Inflammatory macrophage treated with lipopolysaccharide for 1 hour (primary cell): ENCODE data around the gene HSFX1.
"Not testable (repeated sequence)": the region's sequence is repeated elsewhere in the genome, so short reads cannot be mapped to it uniquely, and the experiment has no call there.

ENCODE experiments used
- DNase-seq, 2 donors: peaks; one replicate each; pipeline ENCODE4 v3.0.0-alpha.2; 2020 to 2022

HSFX1 gene, protein sequence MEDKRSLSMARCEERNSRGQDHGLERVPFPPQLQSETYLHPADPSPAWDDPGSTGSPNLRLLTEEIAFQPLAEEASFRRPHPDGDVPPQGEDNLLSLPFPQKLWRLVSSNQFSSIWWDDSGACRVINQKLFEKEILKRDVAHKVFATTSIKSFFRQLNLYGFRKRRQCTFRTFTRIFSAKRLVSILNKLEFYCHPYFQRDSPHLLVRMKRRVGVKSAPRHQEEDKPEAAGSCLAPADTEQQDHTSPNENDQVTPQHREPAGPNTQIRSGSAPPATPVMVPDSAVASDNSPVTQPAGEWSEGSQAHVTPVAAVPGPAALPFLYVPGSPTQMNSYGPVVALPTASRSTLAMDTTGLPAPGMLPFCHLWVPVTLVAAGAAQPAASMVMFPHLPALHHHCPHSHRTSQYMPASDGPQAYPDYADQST

GRCh38 chrX:149773768-149774167 is at the start of gene HSFX1:
TSS of gene HSFX1 (plus strand) at chrX:149774068. CDS start at chrX:149774682, 614 bp downstream.
- not testable (repeated sequence) for DNase-seq

- DNase-seq: not testable (repeated sequence)
Observed at GRCh38 chrX:149727308-149727707, 46.6 kb upstream of the HSFX1 start.

GRCh38 chrX:149742269-149742668 is 31.6 kb upstream of the HSFX1 start:
- not testable (repeated sequence) for DNase-seq

DNA sequence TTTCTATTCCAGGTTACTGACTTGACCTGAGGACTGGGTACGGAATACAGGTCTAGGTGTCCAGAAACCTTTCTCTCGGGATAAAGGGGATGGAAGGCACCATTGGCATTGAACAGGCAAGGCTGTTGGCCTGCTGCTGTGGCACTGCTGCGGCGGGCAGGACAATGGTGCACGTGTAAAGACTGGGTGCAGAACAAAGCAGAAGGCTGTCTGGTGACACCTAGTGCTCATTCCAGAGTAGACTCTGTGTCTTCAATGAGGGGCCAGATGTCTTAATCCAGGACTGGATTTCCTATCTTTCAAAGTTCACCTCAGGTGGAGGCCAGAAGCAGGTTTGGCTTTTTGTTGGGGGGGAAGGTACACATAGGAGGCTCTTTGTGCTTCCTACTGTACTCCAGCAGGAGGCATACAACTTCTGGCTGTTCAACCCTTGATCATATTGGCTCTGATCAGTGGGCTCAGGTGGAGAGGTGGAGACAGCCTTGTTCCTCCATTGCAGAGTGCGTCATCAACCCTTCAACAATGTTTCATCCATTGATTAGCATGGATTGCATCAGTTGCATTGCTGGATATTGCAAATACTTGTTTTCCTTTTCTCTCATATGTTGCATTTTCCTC is 27.4 kb upstream of the HSFX1 start:
- not testable (repeated sequence) for DNase-seq

DNA sequence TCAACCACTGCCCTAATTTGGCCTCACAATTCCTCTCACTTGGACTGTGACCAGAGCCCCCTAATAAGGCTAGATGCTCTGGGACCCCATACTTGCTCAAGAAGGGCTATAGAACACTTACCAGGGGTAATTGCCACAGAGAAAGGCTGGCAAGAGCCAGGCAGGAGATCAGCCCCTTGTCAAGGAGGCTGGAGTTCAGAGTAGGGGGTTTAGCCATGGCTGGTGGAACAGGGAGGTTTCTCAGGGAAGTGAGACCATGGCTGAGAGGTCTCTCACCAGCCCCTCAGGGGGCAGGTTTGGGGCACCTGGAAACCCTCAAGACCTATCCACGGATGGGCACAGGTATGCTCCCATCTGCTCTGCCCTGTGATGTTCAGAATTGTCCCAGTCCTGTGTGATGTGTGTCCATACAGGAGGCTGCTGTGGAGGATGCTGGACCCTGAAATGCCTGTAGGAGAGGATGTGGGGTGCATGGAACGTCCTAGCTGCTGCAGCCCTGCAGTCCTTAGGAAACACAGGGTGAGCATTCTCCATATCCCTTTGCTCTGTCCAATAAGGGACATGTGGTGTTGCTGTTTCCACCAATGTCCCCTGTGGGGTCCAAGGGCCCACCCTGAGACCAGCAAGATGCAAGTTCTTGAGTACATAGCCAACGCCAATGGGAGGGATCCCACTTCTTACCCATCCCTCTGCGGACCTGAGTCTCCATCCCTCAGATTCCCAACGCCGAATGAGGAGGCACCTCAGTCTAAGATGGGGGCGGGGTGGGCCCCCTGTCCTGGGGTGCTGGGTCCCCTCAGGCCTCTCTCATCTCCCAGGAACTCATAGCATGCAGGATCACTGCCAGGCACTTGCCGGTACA is 16.4 kb upstream of the HSFX1 start:
- DNase-seq: no peak

DNA sequence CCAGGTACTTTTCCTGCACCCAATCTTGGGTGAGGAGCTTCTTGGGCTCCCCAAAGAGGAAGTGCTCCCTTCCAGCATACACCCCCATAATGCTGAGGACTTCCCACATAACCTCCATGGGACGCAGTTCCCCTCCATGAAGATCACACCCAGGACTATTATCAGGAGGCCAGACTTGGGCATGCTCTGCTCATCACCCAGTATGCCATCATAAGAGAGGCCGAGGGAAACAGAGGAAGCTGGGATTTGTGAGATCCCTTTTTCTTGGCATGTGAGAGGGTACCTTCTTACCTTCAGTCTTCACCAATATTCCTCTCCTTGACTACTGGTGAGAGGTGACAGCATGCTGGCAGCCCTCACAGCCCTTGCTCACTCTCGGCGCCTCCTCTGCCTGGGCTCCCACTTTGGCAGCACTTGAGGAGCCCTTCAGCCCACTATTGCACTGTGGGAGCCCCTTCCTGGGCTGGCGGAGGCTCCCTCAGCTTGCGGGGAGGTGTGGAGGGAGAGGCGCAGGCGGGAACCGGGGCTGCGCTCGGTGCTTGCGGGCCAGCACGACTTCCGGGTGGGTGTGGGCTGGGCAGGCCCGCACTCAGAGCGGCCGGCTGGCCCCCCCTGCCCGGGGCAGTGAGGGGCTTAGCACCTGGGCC is 15.7 kb upstream of the HSFX1 start:
- DNase-seq: peak in 1 of 2 donors; percentile 8

DNA sequence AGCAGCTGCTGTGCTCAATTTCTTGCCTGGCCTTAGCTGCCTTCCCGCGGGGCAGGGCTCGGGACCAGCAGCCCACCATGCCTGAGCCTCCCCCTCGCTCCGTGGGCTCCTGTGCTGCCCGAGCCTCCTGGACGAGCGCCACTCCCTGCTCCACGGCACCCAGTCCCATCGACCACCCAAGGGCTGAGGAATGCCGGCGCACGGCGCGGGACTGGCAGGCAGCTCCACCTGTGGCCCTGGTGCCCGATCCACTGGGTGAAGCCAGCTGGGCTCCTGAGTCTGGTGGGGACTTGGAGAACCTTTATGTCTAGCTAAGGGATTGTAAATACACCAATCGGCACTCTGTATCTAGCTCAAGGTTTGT is 15.2 kb upstream of the HSFX1 start:
- DNase-seq: not testable (repeated sequence)

DNA sequence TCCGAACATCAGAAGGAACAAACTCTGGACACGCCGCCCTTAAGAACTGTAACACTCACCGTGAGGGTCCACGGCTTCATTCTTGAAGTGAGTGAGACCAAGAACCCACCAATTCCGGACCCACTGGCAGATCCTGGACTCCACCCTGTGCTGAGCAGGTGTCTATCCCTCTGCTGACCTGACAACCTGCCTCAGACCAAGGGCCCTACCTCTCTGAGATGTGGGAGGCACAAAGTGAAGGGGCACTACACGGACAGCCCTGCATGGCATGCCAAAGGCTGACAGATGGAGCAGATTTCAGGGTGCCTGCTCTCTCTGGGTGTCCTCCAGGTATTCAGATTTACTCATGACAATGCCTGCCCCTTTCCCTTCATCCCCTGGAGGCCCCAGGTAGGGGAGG is 14.0 kb upstream of the HSFX1 start:
- no peak for DNase-seq

DNA sequence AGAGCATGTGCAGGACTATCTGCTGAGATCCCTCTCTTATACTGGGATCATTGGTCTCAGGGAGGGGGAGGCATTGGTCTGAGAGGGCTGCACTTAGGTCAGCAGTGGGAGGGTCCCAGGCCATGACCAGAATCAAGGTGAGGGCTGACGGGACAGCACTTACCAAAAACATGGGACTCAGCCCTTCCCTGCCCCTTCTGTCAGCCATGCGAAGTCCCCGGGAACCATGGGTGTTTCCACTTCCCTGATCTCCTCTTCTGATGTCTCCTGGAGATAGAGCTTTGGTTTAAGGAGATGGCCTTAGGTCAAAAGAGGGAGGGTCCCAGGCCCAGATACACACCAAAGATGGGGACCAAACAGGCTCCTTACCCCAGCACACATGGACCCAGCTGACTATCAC is 12.9 kb upstream of the HSFX1 start:
- DNase-seq: no peak

DNA sequence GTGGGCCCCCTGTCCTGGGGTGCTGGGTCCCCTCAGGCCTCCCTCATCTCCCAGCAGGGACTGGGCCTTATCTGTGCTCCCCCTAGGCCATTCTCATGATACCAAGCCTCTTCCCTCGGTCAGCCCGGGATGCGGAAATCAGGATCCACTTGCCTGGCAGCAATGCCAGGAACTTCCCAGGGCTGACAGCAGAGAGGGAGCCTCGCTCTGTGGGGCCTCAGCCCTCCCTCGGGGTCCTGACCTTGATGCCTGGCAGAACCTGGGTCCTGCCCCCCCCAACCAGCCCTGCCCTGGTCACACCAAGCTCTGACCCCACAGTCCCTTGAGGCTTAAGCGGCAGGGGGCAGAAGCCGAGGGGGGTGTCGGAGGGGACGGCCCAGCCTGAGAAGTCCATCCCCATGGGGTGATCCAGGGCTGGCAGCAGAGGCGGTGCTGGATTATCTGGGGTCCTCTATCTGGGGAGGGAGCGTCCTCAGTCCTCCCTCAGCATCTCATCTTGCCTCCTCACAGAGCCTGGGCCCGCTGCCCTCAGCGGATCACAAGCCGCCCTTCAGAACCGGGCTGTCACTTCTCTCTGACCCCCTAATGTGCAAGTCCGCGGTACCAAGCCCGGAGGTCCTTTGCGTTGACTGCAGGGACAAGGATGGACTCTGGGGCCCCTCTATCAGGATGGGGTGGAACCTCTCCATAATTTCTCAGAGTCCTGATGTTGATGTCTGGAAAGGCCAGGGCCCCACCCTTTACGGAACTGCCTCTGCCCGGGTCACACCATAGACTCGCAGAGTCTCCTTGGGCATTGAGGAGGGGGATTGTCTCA is 11.8 kb upstream of the HSFX1 start:
- not testable (repeated sequence) for DNase-seq

DNA sequence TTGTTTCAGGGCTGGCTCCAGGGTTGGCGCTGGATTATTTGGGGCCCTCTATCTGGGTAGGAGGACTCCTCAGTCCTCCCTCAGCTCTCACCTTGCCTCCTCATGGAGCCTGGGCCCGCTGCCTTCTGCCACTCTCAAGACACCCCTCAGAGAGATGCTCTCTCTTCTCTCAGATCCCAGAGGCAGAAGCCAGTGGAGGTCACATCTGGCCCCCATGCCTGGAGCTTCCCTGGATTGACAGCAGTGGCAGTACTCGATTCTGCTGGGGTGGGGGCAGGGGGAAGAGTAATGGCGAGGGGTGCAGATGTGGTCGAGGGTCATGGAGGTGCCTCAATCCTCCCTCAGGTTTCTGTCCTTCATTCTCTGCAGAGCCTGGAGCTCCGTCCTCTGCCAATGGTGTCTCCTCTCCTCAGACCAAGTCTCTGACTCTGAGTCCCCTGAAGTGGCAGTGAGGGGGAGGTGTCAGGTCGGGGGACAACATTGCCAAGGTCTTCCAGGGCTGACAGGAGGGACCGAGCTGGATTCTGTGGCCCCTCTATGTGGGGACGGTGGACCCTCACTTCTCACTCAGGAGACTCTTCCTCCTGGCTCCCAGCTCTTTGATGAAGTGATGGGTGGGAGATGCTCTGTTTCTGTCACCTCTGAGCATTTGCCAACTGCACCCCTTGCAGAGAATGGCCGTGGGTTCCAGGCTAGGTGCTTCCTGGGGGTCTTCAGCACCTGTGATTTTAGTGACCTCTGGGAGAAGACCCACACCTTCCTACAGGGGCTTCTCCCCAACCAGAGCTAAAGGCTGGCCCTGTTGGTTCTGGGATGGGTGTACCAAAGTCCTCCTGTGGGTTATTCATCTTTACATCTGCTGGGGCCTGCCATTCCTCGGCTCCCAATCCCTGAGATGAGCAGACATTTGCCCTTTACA is 10.9 kb upstream of the HSFX1 start:
- DNase-seq: no peak

DNA sequence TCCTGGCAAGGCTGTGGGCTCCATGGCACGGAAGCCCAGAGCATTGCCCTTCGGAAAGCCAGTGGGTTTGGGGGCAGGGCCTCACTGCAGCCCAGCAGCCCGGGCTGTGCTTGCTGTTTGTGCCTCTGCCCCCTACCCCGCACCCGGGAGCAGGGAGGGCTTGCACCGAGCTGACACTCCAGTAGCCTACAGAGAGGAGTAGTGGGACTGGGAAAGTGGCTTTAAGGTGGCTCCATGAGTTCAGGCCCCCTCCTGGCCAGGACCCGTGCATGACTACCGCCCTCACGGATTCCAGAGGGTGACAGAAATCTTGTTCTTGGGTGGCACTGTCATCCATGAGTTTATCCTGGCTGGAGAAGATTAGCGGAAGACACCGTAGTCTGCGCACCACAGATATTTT is 3.5 kb upstream of the HSFX1 start:
- DNase-seq: not testable (repeated sequence)

- DNase-seq: not testable (repeated sequence)
Observed at GRCh38 chrX:149773026-149773425, 842 bp upstream of the HSFX1 start.

- DNase-seq: not testable (repeated sequence)
Observed at GRCh38 chrX:149777999-149778398, 4.1 kb downstream of the HSFX1 start.

DNA sequence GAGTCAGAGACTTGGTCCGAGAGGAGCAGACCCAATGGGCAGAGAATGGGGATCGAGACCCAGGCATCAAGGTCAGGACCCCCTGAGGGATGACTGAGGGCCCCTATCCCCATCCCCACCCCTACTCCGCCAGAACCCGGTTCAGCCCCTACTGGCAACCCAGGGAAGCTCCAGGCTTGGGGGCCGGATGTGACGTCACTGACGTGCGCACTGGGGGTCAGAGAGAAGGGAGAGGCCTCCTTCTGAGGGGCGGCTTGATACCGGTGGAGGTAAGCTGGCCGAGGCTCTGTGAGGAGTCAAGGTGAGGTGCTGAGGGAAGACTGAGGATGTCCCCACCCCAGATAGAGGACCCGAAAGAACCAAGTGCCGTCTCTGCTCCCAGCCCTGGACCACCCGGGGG is 7.9 kb downstream of the HSFX1 start, which contains the start of gene MAGEA9:
Gene MAGEA9 (plus strand): TSS at position 204 of the 400 bp plus-strand sequence. CDS start 4,281 bp downstream, outside the sequence.
- DNase-seq: not testable (repeated sequence)

GRCh38 chrX:149795531-149795930 is 21.7 kb downstream of the HSFX1 start:
- DNase-seq: not testable (repeated sequence)

GRCh38 chrX:149799095-149799714 is 25.3 kb downstream of the HSFX1 start:
- no peak for DNase-seq

GRCh38 chrX:149799938-149800337 is 26.1 kb downstream of the HSFX1 start:
- DNase-seq: no peak

DNA sequence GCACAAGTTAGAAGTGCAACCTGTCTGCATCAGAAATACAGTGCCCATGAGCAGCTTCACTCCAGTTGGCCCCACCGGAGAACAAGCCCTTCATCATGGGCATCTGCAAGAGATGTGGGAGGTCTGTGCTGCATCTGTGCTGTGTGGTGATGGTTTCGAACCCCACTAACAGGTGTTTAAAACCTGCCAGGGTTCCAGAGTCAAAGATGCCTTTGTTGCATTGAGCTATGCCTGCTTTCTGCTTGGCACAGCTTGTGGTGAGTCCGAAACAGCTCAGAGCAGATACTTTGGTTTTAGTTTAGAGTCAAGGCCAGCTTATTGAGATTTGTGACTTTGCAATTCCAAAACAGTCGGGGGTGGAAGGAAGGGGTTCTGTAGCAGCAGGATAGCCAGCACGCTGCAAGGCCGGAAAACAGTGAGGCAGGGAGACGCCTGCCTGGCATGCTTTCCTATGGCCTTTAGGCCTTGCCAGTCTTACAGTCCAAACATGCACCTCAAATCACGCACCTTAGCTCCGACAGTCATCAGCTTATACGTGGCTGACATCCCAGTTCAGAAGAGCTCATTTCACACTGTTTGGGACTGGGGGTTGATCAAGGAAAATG is 29.7 kb downstream of the HSFX1 start:
- DNase-seq: no peak

DNA sequence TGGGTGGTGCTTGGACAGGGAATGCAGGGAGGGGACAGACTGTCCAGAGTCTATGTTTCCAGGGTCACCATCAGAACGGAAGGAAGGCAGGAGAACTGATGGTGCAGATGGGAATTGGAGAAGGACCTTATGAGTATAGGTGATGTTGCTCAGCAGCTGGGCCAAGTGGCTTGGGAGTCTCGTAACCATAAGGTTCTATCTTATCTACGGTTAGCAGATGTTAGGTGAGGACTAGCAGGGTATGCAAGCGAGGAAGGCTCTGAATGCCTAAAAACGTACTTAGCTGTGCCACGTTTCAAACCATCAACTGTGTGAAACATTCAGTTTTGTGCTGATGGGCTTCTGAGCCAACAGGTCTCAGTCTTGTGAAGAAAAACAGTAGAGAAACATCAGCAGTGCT is 30.2 kb downstream of the HSFX1 start:
- no peak for DNase-seq
